Loucy (cell line): Measurements from ENCODE around the gene SEMA5B.

Source experiments
- H2AFZ ChIP-seq: fragments of 200-600 bp; sonication (generic); 2 replicates; pipeline ENCODE4 v1.6.0; 2016; ENCODE audit warnings: antibody characterized with exemption, mild to moderate bottlenecking, low read length, moderate library complexity
- H3F3A ChIP-seq: fragments of 200-600 bp; 2 replicates; pipeline ENCODE4 v1.6.0; 2016; ENCODE audit warnings: antibody characterized with exemption, low read depth, mild to moderate bottlenecking
- H3K27me3 ChIP-seq: fragments of 200-600 bp; sonication (generic); 2 replicates; pipeline ENCODE4 v1.6.1; 2014; ENCODE audit warnings: low read length, mild to moderate bottlenecking; ENCODE audit not compliant: insufficient read depth, poor library complexity, severe bottlenecking
- H3K36me3 ChIP-seq: fragments of 200-600 bp; sonication (generic); 2 replicates; pipeline ENCODE4 v1.6.1; 2016; ENCODE audit warnings: low read length; ENCODE audit not compliant: insufficient read depth
- H3K4me1 ChIP-seq: fragments of 200-600 bp; sonication (generic); 2 replicates; pipeline ENCODE4 v1.5.1; 2014; ENCODE audit warnings: low read length, mild to moderate bottlenecking; ENCODE audit not compliant: insufficient read depth, poor library complexity, severe bottlenecking
- H3K4me2 ChIP-seq: fragments of 200-600 bp; sonication (generic); 2 replicates; pipeline ENCODE4 v1.6.0; 2014; ENCODE audit warnings: antibody characterized with exemption, low read length, low read depth, mild to moderate bottlenecking; ENCODE audit not compliant: poor library complexity, severe bottlenecking
- H3K4me3 ChIP-seq: fragments of 200-600 bp; sonication (generic); 2 replicates; pipeline ENCODE4 v1.5.1; 2014; ENCODE audit warnings: low read length, mild to moderate bottlenecking, mixed read lengths; ENCODE audit not compliant: poor library complexity, severe bottlenecking
- H3K79me2 ChIP-seq: fragments of 200-600 bp; sonication (generic); 2 replicates; pipeline ENCODE4 v1.6.1; 2014; ENCODE audit warnings: low read length; ENCODE audit not compliant: insufficient read depth
- H3K9ac ChIP-seq: fragments of 200-600 bp; sonication (generic); 2 replicates; pipeline ENCODE4 v1.6.0; 2014; ENCODE audit warnings: mild to moderate bottlenecking, low read depth, low read length, moderate library complexity; ENCODE audit not compliant: poor library complexity, severe bottlenecking
- H3K9me2 ChIP-seq: fragments of 200-600 bp; sonication (generic); replicated peaks from 2 replicates; pipeline ENCODE4 v1.6.1; 2016; ENCODE audit warnings: low read depth, low read length, mixed read lengths
- H3K9me3 ChIP-seq: fragments of 200-600 bp; sonication (generic); 2 replicates; pipeline ENCODE4 v1.6.1; 2014; ENCODE audit warnings: mild to moderate bottlenecking, antibody characterized with exemption, low read length, low read depth; ENCODE audit not compliant: insufficient read depth
- H4K20me1 ChIP-seq: fragments of 200-600 bp; sonication (generic); 2 replicates; pipeline ENCODE4 v1.6.0; 2014; ENCODE audit warnings: antibody characterized with exemption, low read length, mild to moderate bottlenecking; ENCODE audit not compliant: insufficient read depth, poor library complexity, severe bottlenecking
- EZH2phosphoT487 ChIP-seq: fragments of 200-600 bp; IDR thresholded peaks from 2 replicates; pipeline ENCODE4 v1.6.1; 2018; ENCODE audit warnings: antibody characterized with exemption, mild to moderate bottlenecking, moderate library complexity, borderline replicate concordance
- TF ChIP-seq, protein P1 (sequence below): fragments of 200-600 bp; sonication (generic); conservative IDR thresholded peaks from 2 replicates; pipeline ENCODE4 v1.5.1; 2014; ENCODE audit warnings: mild to moderate bottlenecking, antibody characterized with exemption, low read length

Gene SEMA5B

DNA sequence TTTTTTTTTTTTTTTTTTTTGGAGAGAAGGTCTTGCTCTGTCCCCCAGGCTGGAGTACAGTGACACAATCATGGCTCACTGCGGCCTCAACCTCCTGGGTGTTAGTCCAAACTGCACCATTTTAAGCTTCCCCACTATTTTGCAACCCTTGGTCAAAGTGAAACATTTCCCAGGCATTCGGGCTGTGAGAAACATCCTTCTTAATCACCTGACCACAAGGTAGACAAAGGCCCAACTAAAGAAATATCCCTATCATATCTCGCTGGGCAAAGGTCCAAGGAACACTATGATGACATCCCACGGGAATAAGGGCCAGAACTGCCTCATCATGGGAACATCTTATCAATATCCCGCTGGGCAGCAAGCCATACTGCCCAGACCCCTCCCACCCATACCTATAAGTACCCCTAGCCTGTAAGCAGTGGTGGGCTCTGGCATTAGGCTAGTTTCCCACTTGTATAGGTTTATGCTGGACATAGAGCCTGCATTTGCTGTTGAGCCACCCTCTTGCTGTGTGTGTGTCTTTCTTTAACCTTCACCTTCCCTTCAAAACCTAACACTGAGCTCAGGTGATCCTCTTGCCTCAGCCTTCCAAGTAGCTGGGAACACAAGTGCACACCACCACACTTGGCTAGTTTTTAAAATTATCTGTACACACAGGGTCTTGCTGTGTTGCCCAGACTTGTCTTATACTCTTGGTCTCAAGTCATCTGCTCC lies 95.2 kb downstream of the SEMA5B start:
- no peak overlapping the region for H2AFZ ChIP-seq
- no peaks in the 10 kb centered on the region for H4K20me1 ChIP-seq
- no peaks in the 10 kb centered on the region for H3K9me2 ChIP-seq
- no peak overlapping the region for H3K9ac ChIP-seq
- no peaks in the 10 kb centered on the region for H3K36me3 ChIP-seq
- H3K9me3 ChIP-seq = no peaks in the 10 kb centered on the region
- H3K4me1 ChIP-seq = no peaks in the 10 kb centered on the region
- no peaks in the 10 kb centered on the region for H3K27me3 ChIP-seq
- H3F3A ChIP-seq = no peaks in the 10 kb centered on the region
- no peaks in the 10 kb centered on the region for H3K79me2 ChIP-seq
- TF ChIP-seq EZH2phosphoT487 = no peak
- TF ChIP-seq, protein P1, sequence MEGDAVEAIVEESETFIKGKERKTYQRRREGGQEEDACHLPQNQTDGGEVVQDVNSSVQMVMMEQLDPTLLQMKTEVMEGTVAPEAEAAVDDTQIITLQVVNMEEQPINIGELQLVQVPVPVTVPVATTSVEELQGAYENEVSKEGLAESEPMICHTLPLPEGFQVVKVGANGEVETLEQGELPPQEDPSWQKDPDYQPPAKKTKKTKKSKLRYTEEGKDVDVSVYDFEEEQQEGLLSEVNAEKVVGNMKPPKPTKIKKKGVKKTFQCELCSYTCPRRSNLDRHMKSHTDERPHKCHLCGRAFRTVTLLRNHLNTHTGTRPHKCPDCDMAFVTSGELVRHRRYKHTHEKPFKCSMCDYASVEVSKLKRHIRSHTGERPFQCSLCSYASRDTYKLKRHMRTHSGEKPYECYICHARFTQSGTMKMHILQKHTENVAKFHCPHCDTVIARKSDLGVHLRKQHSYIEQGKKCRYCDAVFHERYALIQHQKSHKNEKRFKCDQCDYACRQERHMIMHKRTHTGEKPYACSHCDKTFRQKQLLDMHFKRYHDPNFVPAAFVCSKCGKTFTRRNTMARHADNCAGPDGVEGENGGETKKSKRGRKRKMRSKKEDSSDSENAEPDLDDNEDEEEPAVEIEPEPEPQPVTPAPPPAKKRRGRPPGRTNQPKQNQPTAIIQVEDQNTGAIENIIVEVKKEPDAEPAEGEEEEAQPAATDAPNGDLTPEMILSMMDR = no peak
- H3K4me3 ChIP-seq = no peak overlapping the region
- no peak overlapping the region for H3K4me2 ChIP-seq

DNA sequence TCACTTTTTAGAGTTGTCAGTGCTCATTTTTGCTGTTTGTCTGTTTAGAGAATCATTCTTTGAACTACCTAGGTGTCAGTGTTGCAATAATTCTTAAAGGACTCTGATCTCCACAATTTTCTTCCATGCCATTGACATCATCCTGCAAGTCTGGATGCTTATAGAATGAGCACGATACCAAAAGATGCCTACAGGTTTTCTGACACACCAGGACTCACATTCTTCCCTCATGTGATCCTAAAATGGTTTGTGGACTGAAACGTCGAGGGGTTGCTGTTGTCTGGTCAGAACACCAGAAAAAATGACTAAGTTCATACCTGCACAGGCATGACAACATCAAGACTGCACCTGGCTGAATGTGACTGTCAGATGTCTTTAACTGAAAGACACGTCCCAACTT lies 95.9 kb downstream of the SEMA5B start:
- no peaks in the 10 kb centered on the region for H3K9me3 ChIP-seq
- H3K4me2 ChIP-seq = no peak overlapping the region
- no peaks in the 10 kb centered on the region for H4K20me1 ChIP-seq
- H3K9ac ChIP-seq = no peak overlapping the region
- H3K4me3 ChIP-seq = no peak overlapping the region
- no peaks in the 10 kb centered on the region for H3K36me3 ChIP-seq
- H2AFZ ChIP-seq = no peak overlapping the region
- no peaks in the 10 kb centered on the region for H3F3A ChIP-seq
- no peaks in the 10 kb centered on the region for H3K9me2 ChIP-seq
- H3K4me1 ChIP-seq = no peaks in the 10 kb centered on the region
- H3K27me3 ChIP-seq = no peaks in the 10 kb centered on the region
- TF ChIP-seq, protein P1 = no peak
- TF ChIP-seq EZH2phosphoT487 = no peak
- H3K79me2 ChIP-seq = no peaks in the 10 kb centered on the region

DNA sequence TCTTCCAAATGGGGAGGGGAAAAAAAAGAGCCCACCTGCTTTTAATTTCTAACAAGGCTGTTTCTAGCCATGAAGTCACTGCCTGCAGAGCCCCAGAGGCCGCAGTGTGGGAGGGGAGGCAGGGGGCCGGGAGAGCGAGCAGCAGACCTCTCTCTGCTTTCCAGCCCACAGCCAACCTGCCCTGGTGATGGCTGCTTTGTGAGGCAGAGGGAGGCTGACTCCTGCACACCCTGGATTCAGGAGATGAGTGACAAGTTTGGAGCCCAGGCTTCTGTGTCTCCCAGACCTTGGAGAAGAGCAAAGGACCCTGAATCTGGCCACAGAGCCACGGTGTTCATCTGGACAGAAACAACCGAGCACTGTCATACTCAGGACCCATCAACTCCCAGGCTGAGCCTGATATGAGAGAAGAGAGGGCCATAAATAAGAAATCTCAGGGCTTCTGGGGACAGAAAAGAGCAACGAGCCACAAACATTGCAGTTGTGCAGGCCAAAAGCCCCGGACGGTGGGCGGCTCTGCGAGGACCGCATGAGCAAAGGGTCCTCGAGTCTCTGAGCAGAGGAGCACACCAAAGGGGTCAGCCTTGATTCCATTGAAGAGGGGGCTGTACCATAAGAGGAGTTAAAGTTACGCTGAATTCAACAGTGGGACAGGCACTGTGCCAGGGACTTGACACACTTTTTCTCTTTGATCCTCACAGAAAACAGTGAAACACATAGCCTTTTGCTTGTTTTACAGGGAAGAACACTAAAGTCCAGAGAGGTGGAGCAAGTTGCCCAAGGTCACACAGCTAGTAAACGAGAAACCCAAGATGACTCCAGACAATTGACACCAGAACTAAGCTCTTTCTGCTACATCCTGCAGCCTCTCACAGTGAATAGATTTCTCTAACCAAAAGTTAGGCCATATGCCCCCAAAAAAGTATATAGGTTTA lies 97.2 kb downstream of the SEMA5B start:
- H3K9me2 ChIP-seq = no peaks in the 10 kb centered on the region
- no peaks in the 10 kb centered on the region for H3K36me3 ChIP-seq
- H3K9me3 ChIP-seq = no peaks in the 10 kb centered on the region
- H4K20me1 ChIP-seq = no peaks in the 10 kb centered on the region
- no peak overlapping the region for H3K4me3 ChIP-seq
- H3K9ac ChIP-seq = no peak overlapping the region
- no peak for TF ChIP-seq EZH2phosphoT487
- TF ChIP-seq, protein P1 = no peak
- H3K4me1 ChIP-seq = no peaks in the 10 kb centered on the region
- H3K79me2 ChIP-seq = no peaks in the 10 kb centered on the region
- no peaks in the 10 kb centered on the region for H3F3A ChIP-seq
- no peaks in the 10 kb centered on the region for H3K27me3 ChIP-seq
- H3K4me2 ChIP-seq = no peak overlapping the region
- no peak overlapping the region for H2AFZ ChIP-seq
